Cerebellar cortex (tissue), 1 donor: ENCODE data around the gene MGAT1.
"Not testable (repeated sequence)": the region's sequence is repeated elsewhere in the genome, so short reads cannot be mapped to it uniquely, and the experiment has no call there.

ENCODE experiments used
- DNase-seq: peaks from one replicate; pipeline ENCODE4 v3.0.0-alpha.2; 2015; ENCODE audit warnings: low spot score

Gene MGAT1

GRCh38 chr5:180804129-180804618 is 1.6 kb upstream of the MGAT1 start:
- no peak for DNase-seq

DNA sequence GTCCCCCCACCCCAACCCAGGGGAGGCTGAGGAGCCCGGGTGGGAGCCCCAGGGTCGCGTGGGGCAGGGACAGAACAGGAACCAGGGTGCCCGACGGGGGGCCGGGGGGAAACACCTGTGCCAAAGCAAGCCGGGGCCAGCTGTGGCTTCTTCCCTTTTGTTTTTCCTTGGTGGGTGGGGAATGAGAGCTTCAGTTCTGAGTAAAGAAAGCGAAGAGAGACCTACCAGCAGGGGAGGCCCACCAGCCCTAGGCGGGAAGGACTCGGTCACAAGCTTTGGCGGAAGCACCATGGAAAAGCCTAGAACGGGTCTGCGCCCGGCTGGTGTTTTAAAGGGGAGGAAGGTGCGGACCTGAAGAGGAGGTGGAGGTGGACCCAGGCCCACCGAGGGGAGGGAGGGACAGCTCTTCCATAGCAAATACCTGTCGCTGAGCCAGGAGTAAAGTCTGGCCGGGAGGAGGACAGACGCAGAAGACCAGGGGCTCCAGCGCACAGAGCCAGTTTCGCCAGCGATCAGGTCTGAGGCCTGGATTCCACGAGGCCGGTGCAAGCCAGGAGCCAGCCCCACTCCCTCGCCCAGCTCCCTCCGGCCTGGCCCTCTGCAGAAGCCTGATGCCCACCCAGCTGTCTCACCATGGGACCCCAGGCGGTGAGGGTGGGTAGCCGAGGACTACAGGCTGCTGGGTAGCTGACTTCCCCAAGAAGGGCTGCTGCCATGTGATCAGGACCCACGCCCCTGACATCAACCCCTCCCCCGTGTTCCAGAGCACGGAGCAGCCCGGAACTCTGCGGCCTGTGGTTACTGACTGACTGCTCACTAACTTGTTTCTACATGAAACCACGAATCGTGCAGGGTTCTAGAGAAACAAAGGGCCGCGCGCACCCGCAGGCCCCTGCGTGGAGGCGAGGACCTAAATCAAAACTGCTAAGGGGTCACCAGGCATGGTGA is 849 bp upstream of the MGAT1 start:
- no peak for DNase-seq

DNA sequence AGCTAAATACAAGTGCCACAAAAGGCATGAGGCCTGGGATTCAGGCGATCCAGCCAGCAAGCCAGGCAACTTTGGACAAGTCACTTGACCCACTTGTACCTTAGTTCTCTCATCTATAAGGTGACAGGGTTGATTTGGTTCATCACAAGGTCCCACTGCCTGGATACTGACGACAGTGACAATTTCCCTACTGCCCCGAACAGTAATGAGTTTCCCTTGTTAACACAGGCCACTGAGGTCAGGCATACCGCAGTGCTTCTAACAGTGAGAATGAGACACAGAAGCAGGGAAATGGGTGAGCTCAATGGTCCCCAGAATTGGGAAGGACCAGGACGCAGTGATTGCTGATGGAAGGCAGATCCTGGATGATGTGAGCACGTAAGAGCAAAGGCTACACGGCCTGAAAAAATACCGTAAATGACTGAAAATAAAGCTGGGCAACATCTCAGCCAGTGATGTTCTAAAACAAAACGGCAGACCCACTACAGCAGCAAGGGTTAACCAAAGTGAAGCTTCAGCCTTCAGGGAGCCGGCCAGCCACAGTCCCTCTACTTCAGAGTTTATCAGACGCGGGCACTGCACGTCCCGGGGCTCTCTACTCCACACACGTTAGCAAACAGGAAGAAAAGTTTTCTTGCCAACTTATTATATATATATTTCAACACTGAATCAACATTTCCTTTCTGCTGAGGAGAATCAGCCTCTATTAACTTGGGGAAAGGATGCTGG is 846 bp downstream of the MGAT1 start:
- DNase-seq = no peak

DNA sequence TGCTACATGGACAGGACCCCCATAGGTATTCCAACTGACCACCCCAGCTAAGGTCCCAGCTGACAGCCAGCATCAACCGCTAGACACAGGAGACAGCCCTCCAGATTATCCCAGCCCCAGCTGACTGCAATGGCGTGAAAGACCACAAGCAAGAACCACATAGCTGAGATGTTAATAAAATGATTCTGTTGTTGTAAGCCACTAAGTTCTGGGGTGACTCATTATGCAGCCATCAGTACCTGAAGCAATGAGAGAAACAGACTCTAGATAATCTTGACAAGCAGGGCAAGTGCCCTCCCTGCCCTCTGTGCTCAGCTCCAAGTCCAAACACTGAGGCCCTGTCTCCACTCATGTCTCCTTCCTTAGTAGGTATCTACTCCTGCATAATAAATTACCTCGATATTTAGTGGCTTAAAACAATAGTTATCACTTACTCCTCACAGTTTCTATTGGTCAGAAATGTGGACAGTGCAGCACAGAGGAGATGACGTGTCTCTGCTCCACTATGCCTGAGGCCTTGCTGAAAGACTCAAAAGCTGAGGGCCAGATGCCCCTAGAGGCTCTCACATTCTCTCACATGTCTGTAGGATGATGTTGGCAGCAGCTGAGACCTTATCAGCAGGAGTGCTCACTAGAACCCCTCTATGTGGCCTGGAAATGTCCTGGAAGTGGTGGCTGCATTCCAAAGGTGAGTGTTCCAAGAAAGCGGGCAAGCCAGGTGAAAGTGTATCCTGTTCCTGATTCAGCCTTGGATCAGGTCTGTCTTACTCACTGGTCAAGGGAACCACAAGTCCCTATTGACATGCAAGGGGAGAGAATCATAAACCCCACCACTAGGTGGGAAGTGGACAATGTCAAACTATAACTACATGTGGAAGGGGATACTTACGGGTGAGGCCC is 2.5 kb downstream of the MGAT1 start:
- DNase-seq = no peak

DNA sequence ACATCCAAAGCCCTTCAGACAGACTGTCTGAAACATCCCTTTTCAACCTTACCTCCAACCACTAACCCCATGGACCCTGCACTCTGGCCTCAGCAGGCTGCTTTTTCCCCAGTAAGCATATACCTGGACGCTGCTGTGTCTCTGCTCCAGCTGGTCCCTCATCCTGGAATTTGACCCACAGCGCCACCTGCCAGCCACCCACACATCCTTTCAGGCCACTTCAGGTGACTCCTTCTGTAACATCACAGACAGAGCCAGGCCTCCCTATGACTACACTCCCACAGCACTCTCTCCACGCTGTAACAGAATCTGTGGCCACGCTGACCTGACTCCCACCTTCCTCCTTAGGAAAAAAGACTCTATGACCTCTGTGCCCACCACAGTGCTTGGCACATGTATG is 3.4 kb downstream of the MGAT1 start:
- DNase-seq = no peak

DNA sequence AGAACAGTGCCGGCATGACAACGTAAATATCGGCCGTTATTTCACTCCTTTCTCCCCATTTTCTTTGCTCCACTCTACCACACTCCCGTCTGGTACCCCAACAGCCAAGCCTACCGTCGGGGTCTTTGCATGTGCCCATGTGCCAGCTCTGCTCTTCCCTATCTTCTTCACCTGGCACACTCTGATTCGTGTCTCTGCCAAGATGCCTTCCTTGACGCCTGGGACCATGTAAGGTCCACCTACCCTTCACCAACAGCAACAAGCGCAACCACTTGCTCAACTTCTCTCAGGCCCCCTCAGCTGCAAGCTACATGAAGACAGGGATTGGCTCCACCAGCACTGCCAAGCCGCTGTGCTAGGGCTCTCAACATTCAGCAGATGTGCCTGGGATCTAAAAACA is 4.4 kb downstream of the MGAT1 start:
- DNase-seq = no peak

DNA sequence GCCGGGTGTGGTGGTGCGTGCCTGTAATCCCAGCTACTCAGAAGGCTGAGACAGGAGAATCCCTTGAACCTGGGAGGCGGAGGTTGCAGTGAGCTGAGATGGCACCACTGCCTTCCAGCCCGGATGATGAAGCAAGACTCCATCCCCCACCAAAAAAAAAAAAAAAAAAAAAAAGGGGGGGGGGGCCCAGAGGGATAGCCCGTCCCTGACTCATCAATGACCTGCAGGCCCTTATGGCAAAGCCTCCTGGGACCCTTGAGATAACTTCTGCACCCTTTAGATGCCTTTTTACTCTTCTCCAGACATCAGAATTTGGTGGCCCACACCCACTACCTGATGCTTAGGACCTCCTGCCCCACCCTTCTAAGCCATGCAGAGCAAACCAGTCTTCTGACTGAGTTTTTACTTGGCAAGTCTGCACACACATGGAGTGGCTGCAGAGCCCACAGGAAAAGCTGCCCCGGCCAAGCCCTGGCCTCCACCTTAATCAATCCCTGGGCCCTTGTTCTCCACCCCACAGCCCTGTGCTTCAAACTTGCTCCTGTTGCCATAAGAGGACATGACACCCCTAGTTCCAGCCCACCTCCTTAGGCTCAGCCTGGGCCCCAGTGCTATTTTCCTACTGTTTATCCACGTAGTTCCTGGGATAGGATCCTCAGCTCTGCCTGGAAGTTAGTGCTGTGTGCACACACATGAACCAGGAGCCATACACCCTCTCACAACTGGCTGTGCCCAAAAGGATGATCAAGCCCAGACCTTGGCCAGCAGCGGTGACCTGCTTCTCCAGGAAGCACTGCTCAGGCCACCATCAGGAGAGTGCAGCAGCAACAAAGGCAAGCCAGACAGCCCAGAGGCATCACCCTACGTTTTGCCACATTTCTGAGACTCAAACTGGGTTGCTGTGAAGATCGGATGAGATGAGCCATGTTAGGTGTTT is 5.1 kb downstream of the MGAT1 start:
- no peak for DNase-seq

DNA sequence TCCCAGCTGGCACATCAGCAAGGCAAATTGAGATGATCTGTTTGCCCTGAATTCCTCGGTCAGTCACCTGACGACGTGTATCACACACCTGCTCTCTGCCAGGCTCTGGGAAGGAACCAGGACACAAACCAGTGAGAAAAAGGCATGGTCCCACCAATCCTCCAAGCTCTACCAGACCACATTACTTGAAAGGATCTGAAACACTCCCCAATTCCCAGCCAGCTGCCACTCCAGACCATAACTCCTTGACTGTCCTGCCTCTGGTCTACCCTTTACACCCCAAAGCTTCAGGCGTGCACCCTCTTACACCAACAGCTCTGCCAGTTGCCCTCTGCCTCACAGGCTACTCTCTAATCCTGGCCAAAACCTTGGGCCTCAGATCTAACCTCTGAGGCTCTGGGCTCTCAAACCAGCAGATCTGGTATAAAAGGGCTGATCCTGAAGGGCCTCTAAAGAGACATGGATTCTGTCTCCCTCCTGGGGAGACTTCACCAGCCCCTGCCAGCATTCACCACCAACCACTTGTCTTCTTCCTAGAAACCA is 6.8 kb downstream of the MGAT1 start:
- DNase-seq = no peak

DNA sequence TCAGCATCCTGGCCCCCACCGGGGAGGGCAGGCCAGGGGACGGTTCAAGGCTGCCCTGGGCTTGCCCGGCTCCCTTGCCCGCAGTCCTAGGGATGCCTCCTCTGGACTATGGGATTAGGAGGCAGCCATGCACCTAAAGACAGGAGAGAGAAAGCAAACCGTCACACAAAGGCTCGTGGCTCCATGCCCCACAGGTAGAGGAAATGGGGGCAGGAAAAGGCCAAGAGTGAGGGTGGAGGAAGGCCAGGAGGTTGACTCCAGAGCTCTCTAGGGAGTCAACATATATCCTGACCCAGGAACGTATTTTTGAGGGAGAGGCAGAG is 9.7 kb downstream of the MGAT1 start:
- DNase-seq = no peak

GRCh38 chr5:180792287-180792964 is 10.2 kb downstream of the MGAT1 start:
- no peak for DNase-seq

- DNase-seq = no peak
Measured at GRCh38 chr5:180791611-180792213, 10.9 kb downstream of the MGAT1 start.

DNA sequence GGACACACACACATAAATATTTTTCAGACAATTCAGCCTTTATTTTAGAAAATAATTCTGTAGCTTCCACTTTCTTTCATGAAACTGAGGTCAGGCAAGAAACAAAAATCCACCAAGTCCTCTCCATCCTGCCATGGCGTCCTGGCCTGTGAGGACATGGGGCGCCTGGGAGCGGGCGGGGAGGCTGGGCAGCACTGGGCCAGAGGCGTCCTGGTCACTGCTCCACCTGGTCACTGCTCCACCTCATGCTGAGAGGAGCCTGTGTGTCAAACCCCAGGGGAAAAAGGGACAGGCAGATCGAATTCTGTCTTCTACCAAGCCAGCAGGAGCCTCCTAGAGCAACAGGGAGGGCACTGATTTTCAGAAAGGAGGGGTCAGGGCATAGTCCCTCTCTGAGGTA is 12.1 kb downstream of the MGAT1 start:
- no peak for DNase-seq

- DNase-seq = no peak
Measured at GRCh38 chr5:180790020-180790419, 12.6 kb downstream of the MGAT1 start.

GRCh38 chr5:180788651-180789410 is 13.8 kb downstream of the MGAT1 start:
- DNase-seq = not testable (repeated sequence)

DNA sequence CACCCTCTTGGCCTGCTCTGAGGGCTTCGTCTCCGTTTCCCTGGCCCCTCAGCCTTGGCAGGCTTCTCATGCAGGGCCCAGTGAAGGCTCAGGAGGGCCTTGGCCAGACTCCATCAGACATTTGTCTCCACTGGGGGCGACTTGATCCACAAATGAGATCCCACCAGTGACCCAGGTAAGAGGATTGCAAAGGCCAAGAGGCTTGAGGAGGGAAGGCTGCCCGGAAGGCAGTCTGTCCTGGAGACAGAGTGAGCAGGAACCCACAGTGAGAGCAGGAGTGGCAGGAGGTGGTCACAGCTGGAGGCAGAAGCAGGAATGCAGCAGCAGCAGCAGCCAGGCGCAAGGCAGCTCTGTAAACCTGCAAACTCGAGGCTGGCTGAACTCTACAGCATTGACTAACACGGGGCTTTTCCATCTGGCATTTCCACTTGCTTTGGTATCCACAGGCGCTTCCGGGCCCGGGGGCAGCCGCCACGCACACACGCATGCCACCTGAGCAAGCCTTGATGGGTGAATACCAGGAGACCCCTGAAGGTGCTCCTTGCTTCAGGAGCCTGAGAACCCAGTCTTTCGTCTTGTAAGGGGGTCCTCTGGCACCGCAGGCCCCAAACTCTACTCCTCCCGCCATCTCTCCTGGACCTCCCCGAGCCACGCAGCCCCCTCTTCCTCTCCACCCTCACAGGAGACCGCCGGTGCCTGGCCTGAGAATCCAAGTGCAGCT is 14.7 kb downstream of the MGAT1 start:
- DNase-seq = no peak

DNA sequence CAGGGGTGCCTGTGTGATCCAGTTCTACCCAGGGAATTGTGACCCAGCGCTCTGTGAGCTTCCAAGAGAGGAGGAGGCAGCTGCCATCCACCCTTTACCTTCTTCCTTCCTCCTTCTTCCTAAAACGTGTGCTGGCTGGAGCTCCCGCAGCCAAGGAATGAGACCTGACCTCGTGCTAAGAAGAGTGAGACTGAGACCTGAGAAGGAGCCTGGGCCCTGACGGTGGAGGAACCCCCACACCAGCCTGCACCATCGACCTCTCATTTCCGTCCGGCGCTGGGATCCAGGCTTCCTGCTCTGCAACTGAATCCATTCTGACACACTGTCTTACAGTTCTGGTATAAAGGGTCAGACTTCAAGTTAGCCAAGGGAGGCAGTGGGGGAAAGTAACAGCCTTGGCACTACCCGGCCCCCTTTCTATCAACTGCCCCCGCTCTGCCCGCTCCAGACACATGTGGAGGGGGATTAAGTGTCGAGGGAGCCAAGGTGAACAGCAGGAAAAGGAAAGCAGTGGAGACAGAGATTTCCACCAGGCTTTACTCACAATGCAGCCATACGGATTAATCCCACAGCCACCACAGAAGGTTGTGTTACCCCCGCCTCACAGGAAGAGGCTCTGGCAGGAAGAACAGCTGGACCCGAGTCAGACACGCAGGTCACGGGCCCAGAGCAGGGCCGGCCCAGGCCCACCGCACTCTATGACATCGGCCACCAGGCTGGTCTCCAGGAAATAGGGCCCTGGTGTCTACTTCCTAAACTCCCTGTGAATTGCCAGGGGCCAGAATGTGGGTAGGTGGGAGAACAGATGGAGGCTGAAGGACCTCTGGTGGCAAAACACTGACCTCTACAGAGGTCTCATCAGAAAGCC is 15.8 kb downstream of the MGAT1 start:
- DNase-seq = peak; percentile 4

GRCh38 chr5:180785794-180786221 is 16.8 kb downstream of the MGAT1 start:
- no peak for DNase-seq
